Right lobe of liver (tissue), 4 donors: ENCODE results near the gene ESRP2.

ENCODE experiments used
- CTCF ChIP-seq, 4 donors: fragments of 200-600 bp in 3 of 4; fragments of 450-650 bp in 1 of 4; IDR thresholded peaks; one replicate each; pipeline versions ENCODE4 v1.5.1 to v1.8.0; 2016 to 2022; ENCODE audit warnings: antibody characterized with exemption in 4 of 4, mild to moderate bottlenecking in 2 of 4
- POLR2A ChIP-seq: fragments of 450-650 bp; IDR thresholded peaks from one replicate; pipeline ENCODE4 v1.6.1; 2017; ENCODE audit warnings: antibody characterized with exemption, mild to moderate bottlenecking
- donor health status: DM: no; HTN: no; CAD: no.
- donor health status: DM: no; HTN: no; CAD: no.
- donor health status: DM: no; HTN: yes; CAD: no.

GRCh38 chr16:68250951-68251350 lies 15.0 kb upstream of the ESRP2 start:
- TF ChIP-seq CTCF (IDR thresholded peaks at IDR 0.05) (no peak), POLR2A (no peak)
